K562 (cell line): ENCODE results near the gene ABCB9. TPM values are rescaled to one million over a fixed set of nuclear protein-coding genes. Genes with fewer than 3 reads are reported as not detected.
A peak's percentile ranks its signal among the peaks of the same experiment; 100 is the strongest.

Source experiments
- ASH1L ChIP-seq: fragments of 450-650 bp; IDR thresholded peaks from 2 replicates; pipeline ENCODE4 v1.6.1; 2018; ENCODE audit warnings: borderline replicate concordance, mild to moderate bottlenecking, low read depth; ENCODE audit not compliant: partially characterized antibody
- BRF2 ChIP-seq: IDR thresholded peaks from 3 replicates; pipeline ENCODE4 v1.6.1; 2011; ENCODE audit warnings: borderline replicate concordance, mild to moderate bottlenecking; ENCODE audit not compliant: insufficient read length, insufficient read depth
- DMBX1 ChIP-seq: fragments of 250-450 bp; sonication (Bioruptor Pico); IDR thresholded peaks from 2 replicates; pipeline ENCODE4 v1.8.0; 2022; ENCODE audit warnings: inconsistent platforms, mild to moderate bottlenecking, moderate library complexity, borderline replicate concordance
- HDAC1 ChIP-seq, 2 experiments: fragments of 450-650 bp; IDR thresholded peaks; 2 replicates each; pipeline ENCODE4 v1.6.1; 2016 to 2017; ENCODE audit warnings: inconsistent platforms in 1 of 2, mild to moderate bottlenecking in 1 of 2, moderate library complexity in 1 of 2
- JUN ChIP-seq, 2 experiments: sonication (generic) in 1 of 2; formaldehyde crosslinking in 1 of 2; IDR thresholded peaks; 2 replicates each; pipeline versions ENCODE4 v1.6.1 to v1.8.0; 2012 to 2022; ENCODE audit warnings: borderline replicate concordance in 2 of 2, mild to moderate bottlenecking in 2 of 2, improper control_type of control experiment in 1 of 2, low read depth in 1 of 2, low read length in 1 of 2, missing genetic modification reagents in 1 of 2
- MCM2 ChIP-seq: fragments of 450-650 bp; IDR thresholded peaks from 2 replicates; pipeline ENCODE4 v1.6.1; 2017; ENCODE audit warnings: low read depth, mild to moderate bottlenecking
- MXI1 ChIP-seq: IDR thresholded peaks from 2 replicates; pipeline ENCODE4 v1.6.1; 2011; ENCODE audit warnings: low read depth, mild to moderate bottlenecking, improper control_type of control experiment, low read length
- NEUROD1 ChIP-seq: fragments of 150-350 bp; IDR thresholded peaks from 2 replicates; pipeline ENCODE4 v1.6.1; 2014; ENCODE audit warnings: borderline replicate concordance, low read length, low read depth; ENCODE audit not compliant: partially characterized antibody
- NFRKB ChIP-seq: fragments of 450-650 bp; IDR thresholded peaks from 2 replicates; pipeline ENCODE4 v1.6.1; 2016; ENCODE audit warnings: low read depth
- NR2C2 ChIP-seq, 2 experiments: fragments of 200-800 bp in 1 of 2; sonication (Bioruptor generic) in 1 of 2; sonication (generic) in 1 of 2; formaldehyde crosslinking in 1 of 2; IDR thresholded peaks; 2 replicates each; pipeline versions ENCODE4 v1.6.1 to v1.8.0; 2016 to 2022; ENCODE audit warnings: mild to moderate bottlenecking in 1 of 2, missing compliant biosample characterization in 1 of 2, missing genetic modification characterization in 1 of 2, missing genetic modification reagents in 1 of 2
- NR4A1 ChIP-seq, 2 experiments: fragments of 250-450 bp in 1 of 2; fragments of 450-650 bp in 1 of 2; sonication (Bioruptor Pico) in 1 of 2; IDR thresholded peaks; 2 replicates each; pipeline versions ENCODE4 v1.4.0 to v1.6.1; 2016 to 2020; ENCODE audit warnings: mild to moderate bottlenecking in 2 of 2, missing compliant biosample characterization in 1 of 2, missing genetic modification characterization in 1 of 2, moderate library complexity in 1 of 2
- POLR2A ChIP-seq: fragments of 450-650 bp; conservative IDR thresholded peaks from 2 replicates; pipeline ENCODE4 v1.6.1; 2016
- RBM39 ChIP-seq: fragments of 200-400 bp; formaldehyde crosslinking; optimal IDR thresholded peaks from 2 replicates; pipeline ENCODE3; 2018; ENCODE audit warnings: low read depth, low read length
- SOX6 ChIP-seq: fragments of 450-650 bp; IDR thresholded peaks from 2 replicates; pipeline ENCODE4 v1.6.1; 2014; ENCODE audit warnings: mild to moderate bottlenecking
- SRSF1 ChIP-seq: fragments of 200-400 bp; formaldehyde crosslinking; IDR thresholded peaks from 2 replicates; pipeline ENCODE4 v1.6.1; 2017; ENCODE audit warnings: mild to moderate bottlenecking, low read depth, low read length, moderate library complexity
- SUPT5H ChIP-seq: fragments of 450-650 bp; IDR thresholded peaks from 2 replicates; pipeline ENCODE4 v1.6.1; 2016
- TCF15 ChIP-seq: fragments of 250-450 bp; sonication (Bioruptor Pico); IDR thresholded peaks from 2 replicates; pipeline ENCODE4 v1.8.0; 2022; ENCODE audit warnings: moderate library complexity, mild to moderate bottlenecking, inconsistent platforms
- TRIM24 ChIP-seq, 2 experiments: fragments of 450-650 bp; IDR thresholded peaks; 2 replicates each; pipeline ENCODE4 v1.6.1; 2016
- ZNF175 ChIP-seq: fragments of 200-800 bp; sonication (Bioruptor generic); IDR thresholded peaks from 2 replicates; pipeline ENCODE4 v1.6.1; 2016; ENCODE audit warnings: low read depth, mild to moderate bottlenecking, missing genetic modification characterization, missing compliant biosample characterization
- ZNF263 ChIP-seq: sonication (generic); formaldehyde crosslinking; IDR thresholded peaks from 2 replicates; pipeline ENCODE4 v1.8.0; 2022; ENCODE audit warnings: mild to moderate bottlenecking, missing genetic modification reagents, borderline replicate concordance
- ZNF311 ChIP-seq: fragments of 250-450 bp; sonication (Bioruptor Pico); IDR thresholded peaks from 2 replicates; pipeline ENCODE4 v1.4.0; 2020; ENCODE audit warnings: mild to moderate bottlenecking, moderate library complexity
- ZNF395 ChIP-seq: fragments of 200-800 bp; sonication (Bioruptor generic); IDR thresholded peaks from 2 replicates; pipeline ENCODE4 v1.6.1; 2017; ENCODE audit warnings: missing genetic modification characterization, missing compliant biosample characterization
- ZZZ3 ChIP-seq: fragments of 450-650 bp; IDR thresholded peaks from 2 replicates; pipeline ENCODE4 v1.6.1; 2016; ENCODE audit warnings: antibody characterized with exemption, mild to moderate bottlenecking, moderate library complexity
- polyA plus RNA-seq, 8 experiments: library from polyadenylated mRNA; depleted of rRNA in 4 of 8; stranded (reverse) in 5 of 8; unstranded in 3 of 8; fragments of >200 nt; fragmentation: Nextera tagmentation in 2 of 8; fragmentation: Illumina TruSeq in 1 of 8; extraction: Ambion mirVana in 2 of 8; extraction: Trizol in 1 of 8; gene quantifications; 2 replicates each; pipeline versions ENCODE4 v1.2.1 to v1.2.3, GENCODE V29; 2011 to 2014; ENCODE audit warnings: inconsistent platforms in 1 of 8, missing spikeins in 1 of 8
- total RNA-seq, 7 experiments: library from RNA; depleted of rRNA in 6 of 7; stranded (reverse); fragments of >200 nt in 6 of 7; fragmentation: Illumina TruSeq in 2 of 7; extraction: Trizol in 2 of 7; gene quantifications; 2 replicates each; pipeline versions ENCODE4 v1.2.1 to v1.2.3, GENCODE V29; 2011 to 2021; ENCODE audit warnings: low replicate concordance in 1 of 7

ABCB9 gene
- total and polyA plus RNA-seq, 9 of the 15 experiments (the other 6 are each of a cell fraction or from before 2014, with no cell fraction given): 0.20 to 12.6 (median 6.2) TPM

GRCh38 chr12:122895704-122896636 is 70.3 kb downstream of the ABCB9 start, which contains the start of gene VPS37B (continued):
- no peak for TF ChIP-seq NEUROD1
- no peak for TF ChIP-seq MXI1
- TF ChIP-seq SOX6: peak; percentile 62
- peak; percentile 65; the same call in 1 of the 2 replicates for TF ChIP-seq DMBX1 (CRISPR knock-in tag)
- peak; percentile 65 for TF ChIP-seq NR2C2 (CRISPR knock-in tag; IDR thresholded peaks at IDR 0.05)
- 0 out of 2 replicates have a peak, but pooled peaks have one; percentile 27 for TF ChIP-seq NR2C2 (tag; IDR thresholded peaks at IDR 0.05)
- no peak for TF ChIP-seq RBM39
- TF ChIP-seq TRIM24 (IDR thresholded peaks at IDR 0.05): peak; percentile 46 to 76; a peak in 3 of 4 replicates
- peak; percentile 96 for TF ChIP-seq JUN (IDR thresholded peaks at IDR 0.05; ENCODE audit: borderline replicate concordance, low read depth, low read length)
- peak; percentile 61; the same call in 1 of the 2 replicates for TF ChIP-seq JUN (CRISPR knock-in tag; IDR thresholded peaks at IDR 0.05; ENCODE audit: borderline replicate concordance)
- TF ChIP-seq SRSF1: no peak
- no peak for TF ChIP-seq BRF2
- no peak; the same call in 1 of the 2 replicates for TF ChIP-seq NR4A1 (CRISPR knock-in tag; IDR thresholded peaks at IDR 0.05)
- TF ChIP-seq NR4A1 (tag; IDR thresholded peaks at IDR 0.05): peak; percentile 56; the same call in 1 of the 2 replicates
- TF ChIP-seq ASH1L: no peak
- no peak for TF ChIP-seq ZNF395 (CRISPR knock-in tag)
- TF ChIP-seq NFRKB: no peak
- TF ChIP-seq ZZZ3: no peak
- peak in 1 of 2 experiments; percentile 56; a peak in 1 of 4 replicates for TF ChIP-seq HDAC1 (IDR thresholded peaks at IDR 0.05)
- TF ChIP-seq SUPT5H: peak; percentile 91
- TF ChIP-seq TCF15 (CRISPR knock-in tag): no peak
- TF ChIP-seq MCM2: no peak
- TF ChIP-seq POLR2A: peak; percentile 90
- peak; percentile 72; the same call in 1 of the 2 replicates for TF ChIP-seq ZNF175 (CRISPR knock-in tag)
- peak; percentile 61; the same call in 1 of the 2 replicates for TF ChIP-seq ZNF311 (CRISPR knock-in tag)
- TF ChIP-seq ZNF263 (CRISPR knock-in tag): no peak; the same call in 1 of the 2 replicates
